GM19240 (cell line): ENCODE measurements around the gene C5orf63.
"Not testable (repeated sequence)": the region's sequence is repeated elsewhere in the genome, so short reads cannot be mapped to it uniquely, and the experiment has no call there.

ENCODE experiments used
- DNase-seq: peaks from one replicate; pipeline ENCODE4 v3.0.0; 2011; ENCODE audit warnings: low spot score; ENCODE audit not compliant: insufficient read length

C5orf63 gene

GRCh38 chr5:127009784-127010183 is 63.5 kb downstream of the C5orf63 start:
- no peak for DNase-seq

- no peak for DNase-seq
These were observed 64.9 kb downstream of the C5orf63 start for GRCh38 chr5:127008300-127008975.

DNA sequence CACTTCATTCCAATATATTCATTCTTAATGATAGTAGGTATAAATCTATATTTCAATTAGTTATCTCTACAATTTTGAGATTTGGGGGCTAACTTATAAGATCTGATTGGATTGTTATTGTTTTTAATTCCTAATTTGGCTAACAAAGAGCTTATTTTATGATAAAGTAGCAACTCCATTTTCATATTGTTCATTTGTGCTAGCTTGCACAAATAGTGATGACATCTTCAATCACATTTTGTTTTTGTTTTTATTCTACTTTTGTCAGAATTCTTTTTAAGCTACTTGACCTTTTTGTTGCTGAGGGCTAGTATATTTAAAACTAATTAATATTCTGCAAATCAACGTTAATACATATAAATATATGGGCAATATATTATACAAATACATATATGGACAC is 65.8 kb downstream of the C5orf63 start:
- DNase-seq, result no peak

GRCh38 chr5:127006744-127007143 is 66.6 kb downstream of the C5orf63 start:
- DNase-seq, result no peak

DNA sequence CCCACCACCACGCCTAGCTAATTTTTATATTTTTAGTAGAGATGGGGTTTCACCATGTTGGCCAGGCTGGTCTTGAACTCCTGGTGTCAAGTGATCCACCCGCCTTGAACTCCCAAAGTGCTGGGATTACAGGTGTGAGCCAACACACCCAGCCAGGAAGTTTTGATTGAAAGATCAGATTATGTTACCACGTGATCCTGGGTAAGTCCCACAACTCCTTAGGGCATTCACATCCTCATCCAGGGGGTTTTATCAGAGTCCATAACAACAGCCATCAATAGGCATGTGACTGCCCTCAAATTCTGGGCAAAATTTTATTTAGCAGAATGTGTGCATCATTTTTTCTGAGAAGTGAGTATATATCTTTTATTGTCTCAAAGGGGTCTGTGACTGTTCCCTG is 68.0 kb downstream of the C5orf63 start:
- not testable (repeated sequence) for DNase-seq

DNA sequence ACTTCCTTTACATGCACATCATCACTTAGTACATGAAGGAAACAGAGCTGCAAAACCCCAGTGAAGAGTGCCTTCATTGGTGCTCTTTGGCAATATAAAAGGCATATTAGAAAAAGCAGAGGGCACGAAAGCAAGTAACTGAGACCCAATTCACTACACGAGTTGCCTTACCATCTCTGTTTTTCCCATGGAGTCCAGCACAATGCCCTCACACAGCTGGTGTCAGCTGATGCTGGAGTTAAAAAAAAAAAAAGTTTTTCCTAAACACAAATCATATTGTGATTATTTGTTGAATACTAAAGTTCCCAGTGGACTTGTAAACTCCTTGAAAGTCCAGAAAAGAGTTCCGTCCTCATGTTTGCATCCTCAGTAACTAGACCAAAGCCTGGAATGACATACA is 68.6 kb downstream of the C5orf63 start:
- no peak for DNase-seq

- DNase-seq, result no peak
These were observed 69.4 kb downstream of the C5orf63 start for GRCh38 chr5:127003798-127004495.

- DNase-seq, result no peak
These were observed 70.9 kb downstream of the C5orf63 start for GRCh38 chr5:127002390-127002789.

DNA sequence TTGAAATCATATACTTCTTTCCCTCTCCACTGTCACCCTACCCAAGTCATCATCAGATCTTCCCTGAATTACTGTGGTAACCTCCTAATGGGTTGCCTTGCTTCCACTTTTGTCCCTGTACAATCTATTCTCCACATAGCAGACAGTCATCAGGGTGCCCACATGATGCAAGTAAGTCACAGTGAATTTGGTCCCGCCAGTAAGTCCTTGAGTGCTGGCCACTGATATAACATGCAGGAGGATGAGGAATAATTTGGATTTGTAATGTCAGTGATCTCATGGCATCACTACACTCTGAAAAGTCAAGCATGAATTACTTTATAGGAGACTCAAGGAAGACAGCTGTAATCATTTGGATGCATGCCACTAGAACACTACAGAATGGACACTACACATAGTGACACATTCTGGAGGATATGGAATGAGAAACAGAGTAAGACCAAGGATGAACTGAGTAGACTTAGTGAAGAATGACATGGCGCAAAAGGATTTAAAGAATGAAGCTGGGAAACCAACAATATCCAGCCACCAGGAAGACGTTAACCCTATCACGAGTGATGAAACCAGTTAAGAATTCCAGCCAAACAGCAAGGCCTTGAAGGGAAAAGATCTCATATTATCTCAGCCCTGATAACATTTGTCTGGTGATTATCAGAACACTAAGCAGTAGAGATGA is 71.5 kb downstream of the C5orf63 start:
- no peak for DNase-seq
